MM.1S (cell line): Measurements from ENCODE around the gene TMEM242.

Source experiments
- DNase-seq: peaks from one replicate; pipeline ENCODE4 v3.0.0-alpha.2; 2015
- H2AFZ ChIP-seq: fragments of 300-600 bp; sonication (generic); 2 replicates; pipeline ENCODE4 v1.6.0; 2016; ENCODE audit warnings: antibody characterized with exemption, low read length
- H3F3A ChIP-seq: fragments of 300-600 bp; sonication (generic); 2 replicates; pipeline ENCODE4 v1.6.1; 2016; ENCODE audit warnings: mild to moderate bottlenecking, antibody characterized with exemption, low read length, moderate library complexity, mixed read lengths; ENCODE audit not compliant: insufficient read depth
- H3K27ac ChIP-seq: fragments of 300-600 bp; sonication (generic); 2 replicates; pipeline ENCODE4 v1.5.1; 2016; ENCODE audit warnings: mild to moderate bottlenecking, low read length
- H3K27me3 ChIP-seq: fragments of 300-600 bp; sonication (generic); replicated peaks from 2 replicates; pipeline ENCODE4 v1.6.0; 2016; ENCODE audit warnings: low read length; ENCODE audit not compliant: insufficient read depth
- H3K36me3 ChIP-seq: fragments of 300-600 bp; sonication (generic); replicated peaks from 2 replicates; pipeline ENCODE4 v1.6.1; 2016; ENCODE audit warnings: mild to moderate bottlenecking, low read length, mixed read lengths; ENCODE audit not compliant: insufficient read depth
- H3K4me1 ChIP-seq: fragments of 300-600 bp; sonication (generic); 2 replicates; pipeline ENCODE4 v1.6.1; 2016; ENCODE audit warnings: low read length, mixed read lengths
- H3K4me2 ChIP-seq: fragments of 300-600 bp; sonication (generic); 2 replicates; pipeline ENCODE4 v1.6.0; 2016; ENCODE audit warnings: low read depth, low read length
- H3K4me3 ChIP-seq: fragments of 300-600 bp; sonication (generic); 2 replicates; pipeline ENCODE4 v1.5.1; 2016; ENCODE audit warnings: low read length, mixed read lengths
- H3K79me2 ChIP-seq: fragments of 300-600 bp; sonication (generic); 2 replicates; pipeline ENCODE4 v1.6.1; 2016; ENCODE audit warnings: mixed run types, low read length, mixed read lengths
- H3K9ac ChIP-seq: fragments of 300-600 bp; sonication (generic); 2 replicates; pipeline ENCODE4 v1.6.1; 2016; ENCODE audit warnings: low read length, mixed read lengths
- H3K9me2 ChIP-seq: fragments of 300-600 bp; sonication (generic); replicated peaks from 2 replicates; pipeline ENCODE4 v1.6.1; 2016; ENCODE audit warnings: mild to moderate bottlenecking, low read length, mixed read lengths; ENCODE audit not compliant: insufficient read depth
- H3K9me3 ChIP-seq: fragments of 300-600 bp; sonication (generic); replicated peaks from 2 replicates; pipeline ENCODE4 v1.6.1; 2016; ENCODE audit warnings: mild to moderate bottlenecking, low read length, mixed read lengths; ENCODE audit not compliant: insufficient read depth
- H4K20me1 ChIP-seq: fragments of 300-600 bp; sonication (generic); 2 replicates; pipeline ENCODE4 v1.6.1; 2016; ENCODE audit warnings: mild to moderate bottlenecking, low read length, moderate library complexity, mixed read lengths; ENCODE audit not compliant: insufficient read depth
- CTCF ChIP-seq: fragments of 300-600 bp; sonication (generic); IDR thresholded peaks from 2 replicates; pipeline ENCODE4 v1.5.1; 2016; ENCODE audit warnings: antibody characterized with exemption, low read length, mixed read lengths
- EZH2 ChIP-seq: fragments of 300-600 bp; sonication (generic); optimal IDR thresholded peaks from 2 replicates; pipeline ENCODE3; 2017; ENCODE audit warnings: low read depth, mild to moderate bottlenecking, antibody characterized with exemption, low read length, mixed read lengths
- EZH2phosphoT487 ChIP-seq: fragments of 300-600 bp; sonication (generic); IDR thresholded peaks from 2 replicates; pipeline ENCODE4 v1.6.1; 2018; ENCODE audit warnings: antibody characterized with exemption, low read length

Gene TMEM242

GRCh38 chr6:157284738-157285421 lies 38.4 kb downstream of the TMEM242 start:
- Histone ChIP-seq H3K9me2 (no peaks in the 10 kb centered on the region), H3K36me3 (no peaks in the 10 kb centered on the region), H3F3A (no peaks in the 10 kb centered on the region), H2AFZ (no peak overlapping the region), H4K20me1 (no peaks in the 10 kb centered on the region), H3K4me2 (no peak overlapping the region), H3K9ac (no peak overlapping the region), H3K79me2 (no peaks in the 10 kb centered on the region), H3K4me1 (no peaks in the 10 kb centered on the region), H3K27ac (no peak overlapping the region), H3K27me3 (no peaks in the 10 kb centered on the region), H3K4me3 (no peak overlapping the region), H3K9me3 (no peaks in the 10 kb centered on the region)
- TF ChIP-seq EZH2phosphoT487 (no peak), EZH2 (no peak), CTCF (no peak)
- no peak for DNase-seq

GRCh38 chr6:157283900-157284737 lies 39.2 kb downstream of the TMEM242 start:
- Histone ChIP-seq H3K4me1 (no peaks in the 10 kb centered on the region), H3K4me3 (no peak overlapping the region), H3K9me3 (no peaks in the 10 kb centered on the region), H3K27me3 (no peaks in the 10 kb centered on the region), H2AFZ (no peak overlapping the region), H3F3A (no peaks in the 10 kb centered on the region), H3K36me3 (no peaks in the 10 kb centered on the region), H3K79me2 (no peaks in the 10 kb centered on the region), H3K4me2 (no peak overlapping the region), H3K9me2 (no peaks in the 10 kb centered on the region), H3K9ac (no peak overlapping the region), H3K27ac (no peak overlapping the region), H4K20me1 (no peaks in the 10 kb centered on the region)
- TF ChIP-seq CTCF (no peak), EZH2 (no peak), EZH2phosphoT487 (no peak)
- DNase-seq: no peak

- H3K9ac ChIP-seq: no peak overlapping the region
- no peaks in the 10 kb centered on the region for H3K9me3 ChIP-seq
- no peak overlapping the region for H2AFZ ChIP-seq
- H3K9me2 ChIP-seq: no peaks in the 10 kb centered on the region
- DNase-seq: no peak
- H3K4me3 ChIP-seq: no peak overlapping the region
- no peak overlapping the region for H3K4me2 ChIP-seq
- no peaks in the 10 kb centered on the region for H3K4me1 ChIP-seq
- H4K20me1 ChIP-seq: no peaks in the 10 kb centered on the region
- no peaks in the 10 kb centered on the region for H3F3A ChIP-seq
- no peaks in the 10 kb centered on the region for H3K79me2 ChIP-seq
- no peaks in the 10 kb centered on the region for H3K36me3 ChIP-seq
- H3K27me3 ChIP-seq: no peaks in the 10 kb centered on the region
- no peak overlapping the region for H3K27ac ChIP-seq
- TF ChIP-seq EZH2: no peak
- no peak for TF ChIP-seq EZH2phosphoT487
- TF ChIP-seq CTCF: no peak
Observed at GRCh38 chr6:157283330-157283898, 39.9 kb downstream of the TMEM242 start.
